Activated B cell treated with CpG ODN at 0.5 μM for 24 hours (primary cell): ENCODE data around the gene SNRPA1. TPM values are rescaled to one million over a fixed set of nuclear protein-coding genes. Genes with fewer than 3 reads are reported as not detected.
A peak's percentile ranks its signal among the peaks of the same experiment; 100 is the strongest.

Experiments
- ATAC-seq: fragments of 200-7000 bp; cut with Tn5 transposase; one replicate; pipeline ENCODE4 v1.10.0; 2021; ENCODE audit warnings: low read depth, mild to moderate bottlenecking, moderate library complexity
- CTCF ChIA-PET: fragments of 350-600 bp; sonication (Branson Sonifier 250); formaldehyde crosslinking; loops from one replicate; lab custom pipeline; 2021; ENCODE audit warnings: antibody characterized with exemption; lab: Charles Lee
- POLR2A ChIA-PET: fragments of 350-600 bp; sonication (Branson Sonifier 250); formaldehyde crosslinking; loops from one replicate; lab custom pipeline; 2021; ENCODE audit warnings: antibody characterized with exemption; lab: Charles Lee
- DNase-seq: peaks from one replicate; pipeline ENCODE4 v3.0.0; 2022
- H3K27ac Mint-ChIP-seq: one replicate; pipeline ENCODE4 v1.8.0; 2020; ENCODE audit warnings: mixed read lengths
- H3K27me3 Mint-ChIP-seq: one replicate; pipeline ENCODE4 v1.8.0; 2021; ENCODE audit warnings: mixed read lengths
- H3K36me3 Mint-ChIP-seq: one replicate; pipeline ENCODE4 v1.8.0; 2021; ENCODE audit warnings: low read depth, mixed read lengths
- H3K4me1 Mint-ChIP-seq: one replicate; pipeline ENCODE4 v1.8.0; 2021; ENCODE audit warnings: mixed read lengths
- H3K4me3 Mint-ChIP-seq: one replicate; pipeline ENCODE4 v1.8.0; 2020; ENCODE audit warnings: mild to moderate bottlenecking, mixed read lengths
- H3K9me3 Mint-ChIP-seq: one replicate; pipeline ENCODE4 v1.8.0; 2020; ENCODE audit warnings: mixed read lengths
- intact Hi-C: fragments of 100-400 bp; cut with micrococcal nuclease; formaldehyde crosslinking; loops from one replicate; pipeline ENCODE4 v1.15.1; 2024
- total RNA-seq: library from RNA; stranded (reverse); gene quantifications from 2 replicates; pipeline ENCODE4 v1.2.3, GENCODE V29; 2022
- TF ChIP-seq, protein P1 (sequence below): fragments of 200-600 bp; IDR thresholded peaks from one replicate; pipeline ENCODE4 v1.8.0; 2022; ENCODE audit warnings: antibody characterized with exemption, mild to moderate bottlenecking

Gene SNRPA1
- total RNA-seq, 1 donor from 2014 or later = 122 TPM

DNA sequence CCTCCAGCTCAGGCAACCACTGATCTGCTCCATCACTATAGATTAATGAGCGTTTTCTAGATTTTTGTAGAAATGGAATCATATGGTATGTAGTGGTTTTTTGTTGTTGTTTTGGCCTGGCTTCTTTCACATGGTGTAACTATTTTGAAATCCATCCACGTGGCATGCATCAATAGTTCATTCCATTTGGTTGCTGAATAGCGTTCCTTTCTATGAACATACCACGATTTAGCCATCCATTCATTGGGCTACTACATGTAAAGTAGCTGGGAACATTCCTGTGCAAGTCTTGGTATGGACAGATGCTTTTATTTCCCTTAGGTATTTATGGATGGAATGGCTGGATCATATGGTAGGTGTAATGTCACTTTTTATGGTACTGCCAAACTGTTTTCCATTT lies 32.5 kb downstream of the SNRPA1 start:
- Mint-ChIP-seq H3K4me3 (no peak overlapping the region), H3K27ac (no peak overlapping the region), H3K36me3 (no peaks in the 10 kb centered on the region), H3K4me1 (peaks cover 4% of the 10 kb centered on the region), H3K27me3 (peaks cover 7% of the 10 kb centered on the region), H3K9me3 (no peaks in the 10 kb centered on the region)
- intact Hi-C loops = no loop called here
- ChIA-PET POLR2A (no interaction called here), CTCF (interaction anchor here (1.3 kb wide), 1 partner anchor 174 kb away, joined by 3 read pairs; no protein-coding TSS in a partner anchor)
- TF ChIP-seq, protein P1, sequence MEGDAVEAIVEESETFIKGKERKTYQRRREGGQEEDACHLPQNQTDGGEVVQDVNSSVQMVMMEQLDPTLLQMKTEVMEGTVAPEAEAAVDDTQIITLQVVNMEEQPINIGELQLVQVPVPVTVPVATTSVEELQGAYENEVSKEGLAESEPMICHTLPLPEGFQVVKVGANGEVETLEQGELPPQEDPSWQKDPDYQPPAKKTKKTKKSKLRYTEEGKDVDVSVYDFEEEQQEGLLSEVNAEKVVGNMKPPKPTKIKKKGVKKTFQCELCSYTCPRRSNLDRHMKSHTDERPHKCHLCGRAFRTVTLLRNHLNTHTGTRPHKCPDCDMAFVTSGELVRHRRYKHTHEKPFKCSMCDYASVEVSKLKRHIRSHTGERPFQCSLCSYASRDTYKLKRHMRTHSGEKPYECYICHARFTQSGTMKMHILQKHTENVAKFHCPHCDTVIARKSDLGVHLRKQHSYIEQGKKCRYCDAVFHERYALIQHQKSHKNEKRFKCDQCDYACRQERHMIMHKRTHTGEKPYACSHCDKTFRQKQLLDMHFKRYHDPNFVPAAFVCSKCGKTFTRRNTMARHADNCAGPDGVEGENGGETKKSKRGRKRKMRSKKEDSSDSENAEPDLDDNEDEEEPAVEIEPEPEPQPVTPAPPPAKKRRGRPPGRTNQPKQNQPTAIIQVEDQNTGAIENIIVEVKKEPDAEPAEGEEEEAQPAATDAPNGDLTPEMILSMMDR = no peak
- DNase-seq = no peak
- ATAC-seq = no peak

- peaks cover 7% of the 10 kb centered on the region for H3K27me3 Mint-ChIP-seq
- POLR2A ChIA-PET = interaction anchor here (0.5 kb wide), 1 partner anchor 172 kb away, joined by 4 read pairs; no protein-coding TSS in a partner anchor
- ATAC-seq (peak; percentile 77), DNase-seq (no peak)
- H3K27ac Mint-ChIP-seq = no peak overlapping the region
- no peaks in the 10 kb centered on the region for H3K9me3 Mint-ChIP-seq
- no peaks in the 10 kb centered on the region for H3K36me3 Mint-ChIP-seq
- H3K4me1 Mint-ChIP-seq = peaks cover 4% of the 10 kb centered on the region
- CTCF ChIA-PET = interaction anchor here (0.7 to 4.2 kb wide), 20 partner anchors 9 to 339 kb away, joined by 3 to 65 read pairs (median 5); partner anchors contain the start of genes LRRK1 and SNRPA1
- intact Hi-C loops = loop anchor here (1.0 kb wide), 3 partner anchors 170 to 631 kb away; no protein-coding TSS in a partner anchor
- no peak overlapping the region for H3K4me3 Mint-ChIP-seq
- TF ChIP-seq, protein P1 = peak; percentile 46
Measured at GRCh38 chr15:101258238-101259144, 36.6 kb downstream of the SNRPA1 start.

- Mint-ChIP-seq H3K4me1 (peaks cover 15% of the 10 kb centered on the region), H3K27me3 (peaks cover 7% of the 10 kb centered on the region), H3K9me3 (no peaks in the 10 kb centered on the region), H3K36me3 (peaks cover 3% of the 10 kb centered on the region), H3K4me3 (no peak overlapping the region), H3K27ac (no peak overlapping the region)
- POLR2A ChIA-PET = no interaction called here
- intact Hi-C loops = no loop called here
- DNase-seq (no peak), ATAC-seq (no peak)
- CTCF ChIA-PET = interaction anchor here (2.0 to 4.2 kb wide), 5 partner anchors 13 to 242 kb away, joined by 6 to 65 read pairs (median 19); no protein-coding TSS in a partner anchor
- TF ChIP-seq, protein P1 = no peak
Measured at GRCh38 chr15:101256757-101257156, 38.3 kb downstream of the SNRPA1 start.

GRCh38 chr15:101255615-101256241 lies 39.3 kb downstream of the SNRPA1 start:
- ChIA-PET CTCF (interaction anchor here (0.7 to 4.2 kb wide), 7 partner anchors 34 to 240 kb away, joined by 3 to 19 read pairs (median 4); no protein-coding TSS in a partner anchor), POLR2A (no interaction called here)
- Mint-ChIP-seq H3K9me3 (no peaks in the 10 kb centered on the region), H3K36me3 (peaks cover 4% of the 10 kb centered on the region), H3K4me1 (peaks cover 15% of the 10 kb centered on the region), H3K27me3 (peaks cover 3% of the 10 kb centered on the region), H3K27ac (no peak overlapping the region), H3K4me3 (no peak overlapping the region)
- ATAC-seq (no peak), DNase-seq (no peak)
- TF ChIP-seq, protein P1 = no peak
- intact Hi-C loops = no loop called here
